Measurements from ENCODE around the gene HMMR. TPM values are rescaled to one million over a fixed set of nuclear protein-coding genes. Genes with fewer than 3 reads are reported as not detected.

HMMR gene
- total and polyA plus RNA-seq, 9 of the 15 experiments (the other 6 are each of a cell fraction or from before 2014, with no cell fraction given) = 74.9 to 133 (median 90.8) TPM

- TF ChIP-seq TAL1 (IDR thresholded peaks at IDR 0.05) (peak; percentile 84), SMARCE1 (IDR thresholded peaks at IDR 0.05) (peak; percentile 92), CBFA2T3 (IDR thresholded peaks at IDR 0.05) (peak; percentile 88), ARID1B (IDR thresholded peaks at IDR 0.05) (peak; percentile 94), RAD21 (CRISPR knock-in tag; conservative IDR thresholded peaks at IDR 0.05 in 1 of 2, IDR thresholded peaks at IDR 0.05 in 1 of 2) (peak in 1 of 2 experiments; percentile 24; a peak in 2 of 4 replicates), TBL1XR1 (IDR thresholded peaks at IDR 0.05; ENCODE audit: low read length in 2 of 2) (peak in 1 of 2 experiments; percentile 68; a peak in 2 of 4 replicates)
Observed at GRCh38 chr5:163426128-163426527, 34.3 kb upstream of the HMMR start (continued).

GRCh38 chr5:163432544-163432943, 27.9 kb upstream of the HMMR start:
- no peak overlapping the region for H3K4me3 ChIP-seq
- in situ Hi-C loops (cut with MboI) (loop anchor here (5.0 kb wide), 1 partner anchor 45 kb away; no protein-coding TSS in a partner anchor), intact Hi-C loops (cut with micrococcal nuclease) (no loop called here)
- no peak overlapping the region for H3K27ac ChIP-seq (ENCODE audit: extremely low read depth, low read depth, low read length)
- H3K9me1 ChIP-seq (ENCODE audit: control insufficient read depth, insufficient read depth, low read length) = no peaks in the 10 kb centered on the region
- WGBS (ENCODE audit: insufficient coverage, low coverage, missing lambda C conversion rate) = 50% methylated on average over 1 of the region's 1 CpG
- peaks cover under 1 to 19% of the 10 kb centered on the region in 2 experiments; a peak in 4 of 5 replicates for H3K4me1 ChIP-seq (replicated peaks in 1 of 2; ENCODE audit: control insufficient read depth in 2 of 2, insufficient read depth in 2 of 2, low read length in 2 of 2)
- POLR2A ChIA-PET = no interaction called here
- no TSS peak for BruUV-seq (replicated peaks)
- H4K20me1 ChIP-seq (replicated peaks; ENCODE audit: control insufficient read depth, insufficient read depth, low read length) = no peaks in the 10 kb centered on the region
- no peaks in the 10 kb centered on the region; the same call in 1 of the 2 replicates for H3K9me3 ChIP-seq (replicated peaks; ENCODE audit: control insufficient read depth, insufficient read depth, low read depth, low read length)
- no peak overlapping the region for H3K4me2 ChIP-seq (ENCODE audit: insufficient read depth, low read length)
- peaks cover 2% of the 10 kb centered on the region; the same call in 1 of the 3 replicates for H3K36me3 ChIP-seq (ENCODE audit: control insufficient read depth, insufficient read depth, low read length)
- ATAC-seq = no peak
- peaks cover 21% of the 10 kb centered on the region for H3K79me2 ChIP-seq (ENCODE audit: control insufficient read depth, insufficient read depth, low read length)
- no peaks in the 10 kb centered on the region for H3K27me3 ChIP-seq (ENCODE audit: control insufficient read depth in 2 of 2, insufficient read depth in 2 of 2, low read length in 2 of 2)
- DNase-seq (ENCODE audit: extremely low read depth in 1 of 4, low spot score in 3 of 4) = no peak
- CTCF ChIA-PET (ENCODE audit: low intra/inter-chr PET ratio) = no interaction called here
- no peak for FAIRE-seq
- no peak overlapping the region for H2AFZ ChIP-seq (ENCODE audit: low read depth, low read length)
- H3K9ac ChIP-seq (ENCODE audit: insufficient read depth in 1 of 2, low read depth in 2 of 2, low read length in 2 of 2) = no peak overlapping the region
- TF ChIP-seq CLOCK (CRISPR knock-in tag; IDR thresholded peaks at IDR 0.05; ENCODE audit: borderline replicate concordance) (no peak), ZC3H11A (IDR thresholded peaks at IDR 0.05; ENCODE audit: low read depth, low read length) (no peak), HDAC2 (IDR thresholded peaks at IDR 0.05) (no peak), C11orf30 (IDR thresholded peaks at IDR 0.05; ENCODE audit: low read depth) (no peak), CTCF (IDR thresholded peaks at IDR 0.05 in 2 of 3, conservative IDR thresholded peaks at IDR 0.05 in 1 of 3; ENCODE audit: insufficient read depth in 2 of 3, low read depth in 1 of 3, low read length in 3 of 3) (no peak), ZNF134 (CRISPR knock-in tag; conservative IDR thresholded peaks at IDR 0.05) (no peak), FOXP1 (CRISPR knock-in tag; IDR thresholded peaks at IDR 0.05) (no peak)

Data from K562 (cell line).